Epithelial cell of prostate (primary cell): Measurements from ENCODE around the gene CYP4B1.
"Not testable (repeated sequence)": the region's sequence is repeated elsewhere in the genome, so short reads cannot be mapped to it uniquely, and the experiment has no call there.

Experiments used
- DNase-seq: peaks from one replicate; pipeline ENCODE4 v3.0.0-alpha.2; 2011; ENCODE audit warnings: low read depth, low spot score
- H3K27ac ChIP-seq: fragments of 450-650 bp; 2 replicates; pipeline ENCODE4 v1.5.1; 2017; ENCODE audit warnings: mild to moderate bottlenecking

Gene CYP4B1

GRCh38 chr1:46798810-46799209 lies at the start of gene CYP4B1:
CYP4B1 (plus strand) TSS chr1:46799046; CDS start chr1:46799082, 36 bp downstream.
- H3K27ac ChIP-seq = no peak within 1 kb of the TSS
- DNase-seq = no peak

- H3K27ac ChIP-seq = peak overlapping the region; percentile 55
- peak; percentile 20 for DNase-seq
Observed at GRCh38 chr1:46749404-46749803, 49.4 kb upstream of the CYP4B1 start.

GRCh38 chr1:46749921-46750404 lies 48.9 kb upstream of the CYP4B1 start:
- H3K27ac ChIP-seq = peak overlapping the region; percentile 55
- DNase-seq = peak; percentile 26

- DNase-seq = no peak
- H3K27ac ChIP-seq = peak overlapping the region; percentile 22
Observed at GRCh38 chr1:46753985-46754384, 44.9 kb upstream of the CYP4B1 start.

GRCh38 chr1:46754707-46755106 lies 44.1 kb upstream of the CYP4B1 start:
- DNase-seq = not testable (repeated sequence)
- peak overlapping the region; percentile 22 for H3K27ac ChIP-seq

GRCh38 chr1:46755121-46755520 lies 43.7 kb upstream of the CYP4B1 start:
- DNase-seq = no peak
- H3K27ac ChIP-seq = peak overlapping the region; percentile 22

GRCh38 chr1:46757247-46757955 lies 41.4 kb upstream of the CYP4B1 start:
- peak overlapping the region; percentile 91 for H3K27ac ChIP-seq
- DNase-seq = peak; percentile 29

- DNase-seq = no peak
- peak overlapping the region; percentile 91 for H3K27ac ChIP-seq
Observed at GRCh38 chr1:46757956-46758528, 40.8 kb upstream of the CYP4B1 start.

- no peak overlapping the region for H3K27ac ChIP-seq
- DNase-seq = no peak
Observed at GRCh38 chr1:46760558-46761166, 38.2 kb upstream of the CYP4B1 start.

- no peak overlapping the region for H3K27ac ChIP-seq
- no peak for DNase-seq
Observed at GRCh38 chr1:46761740-46762139, 37.1 kb upstream of the CYP4B1 start.

GRCh38 chr1:46764402-46764801 lies 34.4 kb upstream of the CYP4B1 start:
- H3K27ac ChIP-seq = no peak overlapping the region
- no peak for DNase-seq

- no peak for DNase-seq
- no peak overlapping the region for H3K27ac ChIP-seq
Observed at GRCh38 chr1:46767649-46768282, 31.1 kb upstream of the CYP4B1 start.

GRCh38 chr1:46768445-46768844 lies 30.4 kb upstream of the CYP4B1 start:
- no peak for DNase-seq
- H3K27ac ChIP-seq = no peak overlapping the region

- H3K27ac ChIP-seq = no peak overlapping the region
- DNase-seq = no peak
Observed at GRCh38 chr1:46769028-46769740, 29.7 kb upstream of the CYP4B1 start.

GRCh38 chr1:46770541-46770940 lies 28.3 kb upstream of the CYP4B1 start:
- no peak for DNase-seq
- no peak overlapping the region for H3K27ac ChIP-seq

- no peak overlapping the region for H3K27ac ChIP-seq
- no peak for DNase-seq
Observed at GRCh38 chr1:46772571-46772970, 26.3 kb upstream of the CYP4B1 start.

GRCh38 chr1:46774297-46774696 lies 24.5 kb upstream of the CYP4B1 start:
- no peak overlapping the region for H3K27ac ChIP-seq
- DNase-seq = no peak

GRCh38 chr1:46778456-46778855 lies 20.4 kb upstream of the CYP4B1 start:
- DNase-seq, H3K27ac ChIP-seq: not testable (repeated sequence)

GRCh38 chr1:46784666-46785065 lies 14.2 kb upstream of the CYP4B1 start:
- H3K27ac ChIP-seq = no peak overlapping the region
- DNase-seq = no peak

- peak; percentile 73 for DNase-seq
- H3K27ac ChIP-seq = peak overlapping the region; percentile 49
Observed at GRCh38 chr1:46788634-46789033, 10.2 kb upstream of the CYP4B1 start.
